Stimulated activated CD4-positive, alpha-beta T cell treated with anti-CD3 and anti-CD28 coated beads, Interleukin-2, amount 100 ng/mL, for 4 hours (primary cell): ENCODE measurements around the gene MAG.

Experiments
- DNase-seq: peaks from one replicate; pipeline ENCODE4 v3.0.0-alpha.2; 2020; ENCODE audit warnings: low read depth

MAG gene

DNA sequence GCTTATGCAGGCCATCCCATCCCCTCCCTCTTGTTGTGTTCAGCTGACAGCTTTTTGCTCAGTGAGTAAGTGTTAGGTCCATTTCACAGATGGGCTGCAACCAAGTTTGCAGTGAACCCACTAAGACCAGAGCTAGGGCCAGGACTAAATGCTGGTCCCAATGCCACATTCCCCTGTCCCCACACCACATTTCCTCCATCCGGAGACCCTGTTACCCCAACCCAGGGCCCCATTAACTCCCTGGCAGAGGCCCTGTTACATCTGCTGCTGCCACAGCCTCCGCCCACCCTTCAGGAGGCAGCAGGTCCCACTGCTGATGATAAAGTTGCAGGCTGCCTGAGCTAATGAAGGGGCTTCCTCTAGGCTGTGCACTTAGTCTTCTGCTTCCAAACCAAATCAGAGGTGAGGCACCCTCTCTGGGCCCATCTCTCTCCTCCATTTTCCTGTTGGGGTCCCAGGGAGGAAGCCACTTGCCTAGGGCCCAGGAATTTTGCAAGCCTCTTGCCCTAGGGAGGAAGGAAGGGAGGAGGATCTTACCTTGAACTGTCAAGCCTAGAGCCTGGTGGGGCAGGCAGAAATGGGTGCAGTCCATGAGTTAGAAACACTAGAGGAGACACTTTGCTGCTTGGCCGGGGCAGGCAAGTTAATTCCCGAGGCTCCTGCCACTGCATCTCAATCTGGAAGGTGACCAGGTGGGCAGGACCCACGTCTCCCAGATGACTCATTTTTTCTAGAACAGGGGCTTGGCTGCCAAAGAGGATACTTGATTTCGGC is 26.6 kb upstream of the MAG start:
- DNase-seq = no peak

DNA sequence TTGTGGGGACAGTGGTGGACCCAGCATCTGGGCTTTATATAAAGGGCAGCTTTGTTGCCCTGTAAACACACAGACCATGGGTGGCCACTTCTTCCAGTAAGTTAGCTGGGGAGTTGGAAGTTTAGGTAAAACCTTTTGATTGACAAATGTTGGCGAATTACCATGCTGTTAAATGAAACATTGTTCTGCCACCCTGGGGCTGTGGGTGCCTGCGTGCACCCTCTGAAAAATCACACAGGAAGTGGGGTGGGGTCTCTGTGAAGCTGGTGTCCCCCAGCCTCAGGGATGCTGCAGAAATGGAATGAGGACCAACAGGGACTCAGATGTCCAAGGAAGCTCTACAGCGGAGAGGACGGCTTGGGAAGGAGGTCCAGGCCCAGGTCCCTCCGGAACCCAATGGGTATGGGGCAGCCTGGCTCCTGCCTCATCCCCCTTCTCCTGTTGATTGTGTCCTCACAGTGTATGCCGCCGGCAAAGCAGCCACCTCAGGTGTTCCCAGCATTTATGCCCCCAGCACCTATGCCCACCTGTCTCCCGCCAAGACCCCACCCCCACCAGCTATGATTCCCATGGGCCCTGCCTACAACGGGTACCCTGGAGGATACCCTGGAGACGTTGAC is 26.0 kb upstream of the MAG start:
- no peak for DNase-seq

DNA sequence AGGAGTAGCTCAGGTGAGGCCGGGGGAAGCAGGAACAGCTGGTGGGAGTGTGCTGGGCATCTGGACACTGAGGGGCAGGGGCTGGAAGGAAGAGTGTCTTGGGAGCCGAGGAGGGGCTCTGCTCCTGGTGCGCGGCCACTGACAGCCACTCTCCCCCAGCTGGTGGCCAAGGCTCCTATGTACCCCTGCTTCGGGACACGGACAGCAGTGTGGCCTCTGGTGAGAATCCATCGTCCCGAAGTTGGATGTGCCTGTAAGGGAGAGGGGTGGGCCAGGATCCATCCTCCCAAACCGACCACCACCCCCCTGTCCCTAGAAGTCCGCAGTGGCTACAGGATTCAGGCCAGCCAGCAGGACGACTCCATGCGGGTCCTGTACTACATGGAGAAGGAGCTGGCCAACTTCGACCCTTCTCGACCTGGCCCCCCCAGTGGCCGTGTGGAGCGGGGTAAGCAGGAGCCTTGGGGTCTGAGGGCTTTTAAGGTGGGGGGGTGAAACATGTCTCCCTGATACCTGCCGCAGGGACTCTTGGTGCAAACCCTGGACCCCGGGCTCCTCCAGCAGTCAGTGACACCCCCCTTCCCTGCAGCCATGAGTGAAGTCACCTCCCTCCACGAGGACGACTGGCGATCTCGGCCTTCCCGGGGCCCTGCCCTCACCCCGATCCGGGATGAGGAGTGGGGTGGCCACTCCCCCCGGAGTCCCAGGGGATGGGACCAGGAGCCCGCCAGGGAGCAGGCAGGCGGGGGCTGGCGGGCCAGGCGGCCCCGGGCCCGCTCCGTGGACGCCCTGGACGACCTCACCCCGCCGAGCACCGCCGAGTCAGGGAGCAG is 25.2 kb upstream of the MAG start:
- DNase-seq = no peak

DNA sequence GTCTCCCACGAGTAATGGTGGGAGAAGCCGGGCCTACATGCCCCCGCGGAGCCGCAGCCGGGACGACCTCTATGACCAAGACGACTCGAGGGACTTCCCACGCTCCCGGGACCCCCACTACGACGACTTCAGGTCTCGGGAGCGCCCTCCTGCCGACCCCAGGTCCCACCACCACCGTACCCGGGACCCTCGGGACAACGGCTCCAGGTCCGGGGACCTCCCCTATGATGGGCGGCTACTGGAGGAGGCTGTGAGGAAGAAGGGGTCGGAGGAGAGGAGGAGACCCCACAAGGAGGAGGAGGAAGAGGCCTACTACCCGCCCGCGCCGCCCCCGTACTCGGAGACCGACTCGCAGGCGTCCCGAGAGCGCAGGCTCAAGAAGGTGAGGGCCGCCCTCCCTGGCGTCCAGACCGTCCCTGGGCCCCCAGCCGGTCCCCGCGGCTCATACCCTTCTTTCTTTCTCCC is 24.6 kb upstream of the MAG start:
- no peak for DNase-seq

DNA sequence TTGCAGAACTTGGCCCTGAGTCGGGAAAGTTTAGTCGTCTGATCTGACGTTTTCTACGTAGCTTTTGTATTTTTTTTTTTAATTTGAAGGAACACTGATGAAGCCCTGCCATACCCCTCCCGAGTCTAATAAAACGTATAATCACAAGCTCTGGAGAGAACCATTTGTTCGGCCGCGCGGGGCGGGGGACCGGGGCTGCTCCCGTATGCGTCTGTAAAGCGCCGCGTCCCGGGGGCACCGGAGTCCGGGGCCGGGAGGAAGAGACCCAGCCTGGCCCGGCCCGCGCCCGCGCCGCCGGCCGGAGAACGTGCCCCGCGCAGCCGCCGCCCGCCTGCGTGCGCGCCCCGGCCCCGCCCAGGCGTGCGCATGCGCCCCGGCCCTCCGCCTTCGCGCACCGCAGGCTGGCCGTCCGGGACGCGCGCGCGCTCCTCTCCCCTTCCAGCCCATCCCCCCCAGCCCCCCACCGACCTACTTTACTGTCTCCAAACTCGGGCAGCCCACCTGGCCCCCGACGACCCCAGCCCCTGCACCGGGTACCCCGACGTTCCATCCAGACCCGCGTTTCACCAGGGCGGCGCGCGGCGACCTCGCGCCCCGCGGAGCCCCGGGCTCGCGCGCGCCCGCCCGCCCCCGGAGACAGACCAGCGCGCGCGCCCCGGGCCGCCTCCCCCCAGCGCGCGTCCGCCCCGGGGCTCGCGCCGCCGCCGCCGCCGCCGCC is 24.0 kb upstream of the MAG start:
- DNase-seq = peak; percentile 57

DNA sequence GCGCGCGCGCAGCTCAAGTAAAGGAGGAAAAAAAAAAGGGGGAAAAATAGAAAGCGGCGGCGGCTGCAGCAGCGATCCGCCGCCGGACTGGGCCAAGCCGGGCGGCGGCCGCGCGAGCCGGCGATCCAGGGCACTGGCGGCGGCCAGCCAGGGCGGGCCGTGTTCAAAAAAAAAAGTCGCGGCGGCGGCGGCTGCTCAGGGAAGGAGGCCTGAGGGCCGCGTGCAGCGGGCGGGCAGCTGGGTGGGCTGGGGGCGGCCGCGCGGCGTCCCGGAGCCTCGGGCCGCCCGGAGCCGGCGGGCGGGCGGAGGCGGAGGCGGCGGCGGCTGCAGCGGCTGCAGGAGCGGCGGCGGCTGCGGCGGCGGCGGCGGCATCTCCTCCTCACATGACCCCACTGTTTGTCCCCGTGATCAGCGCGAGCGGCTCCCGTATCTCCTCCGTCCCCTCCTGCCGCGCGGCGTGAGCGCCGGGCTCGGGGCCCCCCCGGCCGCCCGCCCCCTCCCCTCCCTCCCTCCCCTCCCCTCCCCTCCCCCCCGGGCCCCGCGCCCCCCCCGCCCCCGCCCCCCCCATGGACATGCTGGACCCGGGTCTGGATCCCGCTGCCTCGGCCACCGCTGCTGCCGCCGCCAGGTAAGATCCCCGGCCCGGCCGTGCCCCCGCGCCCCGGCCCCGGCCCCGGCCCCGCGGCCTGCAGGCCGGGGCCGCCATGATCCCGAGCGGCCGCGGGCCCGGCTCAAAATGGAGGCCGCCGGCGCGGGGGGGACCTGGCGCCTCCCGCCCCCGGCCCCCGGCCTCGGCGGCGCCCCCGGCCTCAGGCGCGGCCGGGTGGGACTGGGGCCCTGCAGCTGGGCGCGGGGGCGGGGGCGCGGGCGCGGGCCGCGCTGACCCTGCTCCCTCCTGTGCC is 23.2 kb upstream of the MAG start, which contains the start of gene USF2:
Gene USF2 (plus strand): TSS at position 427 of the 902 bp plus-strand sequence. CDS start 140 bp downstream, at position 567.
- no peak for DNase-seq

DNA sequence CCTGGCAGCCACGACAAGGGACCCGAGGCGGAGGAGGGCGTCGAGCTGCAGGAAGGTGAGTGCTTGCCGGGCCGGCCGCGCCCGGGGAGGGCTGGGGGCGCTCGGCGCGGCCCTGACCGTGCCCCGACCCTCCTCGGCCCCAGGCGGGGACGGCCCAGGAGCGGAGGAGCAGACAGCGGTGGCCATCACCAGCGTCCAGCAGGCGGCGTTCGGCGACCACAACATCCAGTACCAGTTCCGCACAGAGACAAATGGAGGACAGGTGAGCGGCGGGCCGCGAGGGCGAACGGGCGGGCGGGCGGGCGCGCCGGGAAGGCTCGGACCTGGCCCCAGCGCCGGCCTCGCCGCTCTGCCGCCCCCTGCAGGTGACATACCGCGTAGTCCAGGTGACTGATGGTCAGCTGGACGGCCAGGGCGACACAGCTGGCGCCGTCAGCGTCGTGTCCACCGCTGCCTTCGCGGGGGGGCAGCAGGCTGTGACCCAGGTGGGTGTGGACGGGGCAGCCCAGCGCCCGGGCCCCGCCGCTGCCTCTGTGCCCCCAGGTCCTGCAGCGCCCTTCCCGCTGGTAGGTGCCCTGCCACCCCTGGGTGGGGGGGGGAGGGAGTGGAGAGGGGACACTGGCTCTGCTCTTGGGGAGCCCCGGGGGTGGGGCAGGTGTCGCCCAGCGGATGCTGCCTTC is 22.4 kb upstream of the MAG start:
- DNase-seq = peak; percentile 63

DNA sequence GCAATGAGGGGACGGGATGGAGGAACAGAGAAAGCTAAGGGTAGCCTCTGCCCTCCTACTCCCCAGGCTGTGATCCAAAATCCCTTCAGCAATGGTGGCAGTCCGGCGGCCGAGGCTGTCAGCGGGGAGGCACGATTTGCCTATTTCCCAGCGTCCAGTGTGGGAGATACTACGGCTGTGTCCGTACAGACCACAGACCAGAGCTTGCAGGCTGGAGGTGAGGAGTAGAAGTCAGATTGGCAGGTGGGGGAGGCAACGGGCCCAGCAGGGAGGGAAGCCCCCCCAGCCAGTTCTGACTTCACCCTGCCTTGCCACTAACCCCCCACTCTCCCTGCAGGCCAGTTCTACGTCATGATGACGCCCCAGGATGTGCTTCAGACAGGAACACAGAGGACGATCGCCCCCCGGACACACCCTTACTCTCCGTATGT is 21.6 kb upstream of the MAG start:
- no peak for DNase-seq

DNA sequence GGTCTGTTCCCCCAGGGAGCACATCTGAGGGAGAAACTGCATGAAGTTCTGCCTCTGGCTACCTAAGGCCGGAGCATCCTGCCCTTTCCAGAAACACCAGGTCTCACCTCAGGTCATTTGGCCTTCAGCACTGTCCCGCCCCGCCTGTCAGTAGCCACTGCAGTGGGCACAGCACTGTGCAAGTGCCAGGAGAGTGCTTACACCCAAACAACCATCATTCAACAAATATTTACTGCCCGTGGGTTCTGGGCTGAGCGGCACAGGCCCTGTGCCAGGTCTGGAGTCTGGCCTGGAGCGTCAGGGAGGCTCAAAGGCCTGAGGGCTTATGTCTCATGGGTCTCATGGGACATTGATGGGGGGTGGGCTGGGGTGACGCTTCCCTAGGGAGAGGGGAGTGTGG is 20.4 kb upstream of the MAG start:
- no peak for DNase-seq

DNA sequence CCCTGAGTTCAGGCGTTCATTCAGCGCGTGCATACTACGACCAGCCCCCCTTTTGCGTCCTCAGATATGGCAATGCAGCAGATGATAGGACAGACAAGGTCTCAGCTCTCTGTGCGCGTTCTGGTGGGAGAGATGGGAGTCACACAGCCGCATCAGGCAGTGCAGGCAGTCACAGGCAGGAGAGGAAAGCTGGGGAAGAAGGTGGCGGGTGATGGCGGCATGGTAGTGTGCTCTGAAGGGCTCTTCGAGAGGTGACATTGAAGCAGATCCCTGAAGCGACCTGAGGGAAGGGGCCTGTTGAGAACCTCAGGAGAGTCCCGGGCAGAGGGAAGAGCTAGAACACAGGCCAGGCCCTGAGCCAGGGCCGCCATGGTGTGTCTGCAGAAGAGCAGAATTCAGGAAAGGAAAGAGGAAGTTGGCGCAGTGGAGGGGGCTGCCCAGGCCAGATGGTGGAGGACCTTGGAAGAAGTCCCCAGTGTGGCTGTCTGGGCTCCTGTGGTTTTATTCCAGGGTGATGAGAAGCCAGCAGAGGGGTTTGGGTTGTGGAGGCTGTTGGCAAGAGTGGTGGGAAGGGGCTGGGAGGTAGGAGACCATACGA is 19.7 kb upstream of the MAG start:
- DNase-seq = no peak

DNA sequence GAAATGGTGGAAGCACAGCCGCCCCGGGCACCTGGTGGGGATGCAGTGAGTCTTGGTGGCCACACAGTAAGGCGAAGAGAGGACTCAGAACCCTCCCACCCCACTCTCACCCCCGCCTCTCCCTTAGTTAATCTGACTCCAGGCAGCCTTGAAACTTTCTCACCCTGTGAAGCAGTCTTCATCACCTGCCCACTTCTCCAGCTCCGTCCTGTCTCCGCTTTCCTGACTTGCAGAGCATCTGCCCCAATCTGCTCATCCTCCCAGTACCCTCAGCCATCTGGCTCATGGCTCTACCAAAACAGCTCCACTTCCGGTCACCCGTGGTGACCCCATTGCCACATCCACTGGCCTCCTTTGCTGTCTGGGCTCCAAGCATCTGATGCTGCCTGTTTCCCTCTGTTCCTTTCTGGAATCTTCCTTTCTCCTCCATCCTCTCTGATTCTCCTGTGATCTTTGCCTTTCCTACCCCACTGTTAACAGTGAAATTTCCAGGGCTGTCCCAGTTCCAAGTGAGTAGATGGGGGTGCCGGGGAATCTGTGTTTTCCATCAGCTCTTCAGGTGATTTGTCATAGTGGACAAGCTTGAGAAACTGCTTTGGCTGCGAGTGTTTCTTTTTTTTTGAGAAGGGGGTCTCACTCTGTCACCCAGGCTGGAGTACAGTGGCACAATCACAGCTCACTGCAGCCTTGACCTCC is 18.9 kb upstream of the MAG start:
- no peak for DNase-seq

DNA sequence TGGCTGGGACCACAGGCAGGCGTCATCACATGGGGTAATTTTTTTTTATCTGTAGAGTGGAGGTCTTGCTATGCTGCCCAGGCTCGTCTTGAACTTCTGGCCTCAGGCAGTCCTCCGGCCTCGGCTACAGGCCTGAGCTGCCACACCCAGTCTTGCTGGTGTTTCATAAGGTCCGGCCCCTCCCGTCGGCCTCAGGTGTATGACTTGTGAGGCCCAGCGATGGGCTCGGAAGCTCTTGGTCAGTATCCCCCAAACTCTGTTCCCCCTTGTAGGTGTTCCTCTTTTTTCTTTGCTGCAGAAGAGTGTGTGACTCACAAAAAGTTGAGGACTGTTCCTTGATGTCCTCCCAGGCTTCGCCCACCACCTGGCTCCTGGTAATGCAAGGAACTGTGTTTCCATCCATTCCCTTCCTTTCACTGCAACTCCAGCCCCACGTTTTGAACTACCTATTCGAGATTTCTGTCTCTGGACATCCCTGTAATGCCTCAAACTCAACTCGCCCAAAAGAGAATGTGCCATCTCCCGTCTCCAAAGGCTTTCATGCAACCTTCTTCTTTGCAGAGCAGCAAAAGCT is 18.2 kb upstream of the MAG start:
- no peak for DNase-seq

DNA sequence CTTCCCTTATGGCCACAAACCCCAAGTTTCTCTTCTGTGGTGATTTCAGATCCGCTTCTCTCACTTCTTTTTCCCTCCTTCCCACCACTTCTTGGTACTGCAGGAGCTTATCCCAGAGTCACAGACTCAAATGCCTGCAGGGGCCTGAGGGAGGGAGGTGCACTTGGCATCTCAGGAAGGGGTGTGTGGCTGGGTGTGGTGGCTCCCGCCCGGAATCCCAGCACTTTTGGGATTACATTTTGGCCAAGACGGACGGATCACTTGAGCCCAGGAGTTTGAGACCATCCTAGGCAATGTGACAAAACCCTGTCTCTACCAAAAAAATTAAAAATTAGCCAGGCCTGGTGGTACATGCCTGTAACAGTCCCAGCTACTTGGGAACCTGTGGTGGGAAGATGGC is 17.6 kb upstream of the MAG start:
- DNase-seq = no peak

DNA sequence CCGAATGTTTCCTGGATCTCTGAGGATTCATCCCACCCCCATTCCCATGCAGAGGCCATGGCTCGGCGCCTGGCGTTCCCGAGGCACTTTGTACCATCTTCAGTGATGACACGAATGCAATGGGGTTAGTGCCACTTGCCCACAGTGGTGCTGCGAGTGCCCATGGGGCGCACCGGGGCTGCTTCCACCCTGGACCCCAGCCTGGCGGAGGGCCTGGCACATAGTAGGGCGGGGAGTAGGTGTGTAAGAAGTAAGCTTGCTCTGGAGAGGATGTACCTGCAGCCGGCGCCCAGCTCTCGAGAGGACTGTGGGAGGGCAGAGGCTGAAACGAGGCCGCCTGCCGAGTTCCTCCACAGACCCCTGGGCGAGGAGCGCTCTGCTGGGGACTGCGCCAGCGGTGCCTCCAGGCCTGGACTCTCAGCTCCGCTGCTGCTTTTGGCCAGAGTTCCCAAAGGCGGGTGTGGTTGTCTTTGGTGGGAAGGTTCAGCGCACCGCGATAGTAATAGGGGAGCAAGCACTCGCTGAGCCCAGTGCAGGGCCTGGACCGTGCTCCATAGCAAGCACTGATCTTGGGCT is 15.2 kb upstream of the MAG start:
- DNase-seq = no peak

DNA sequence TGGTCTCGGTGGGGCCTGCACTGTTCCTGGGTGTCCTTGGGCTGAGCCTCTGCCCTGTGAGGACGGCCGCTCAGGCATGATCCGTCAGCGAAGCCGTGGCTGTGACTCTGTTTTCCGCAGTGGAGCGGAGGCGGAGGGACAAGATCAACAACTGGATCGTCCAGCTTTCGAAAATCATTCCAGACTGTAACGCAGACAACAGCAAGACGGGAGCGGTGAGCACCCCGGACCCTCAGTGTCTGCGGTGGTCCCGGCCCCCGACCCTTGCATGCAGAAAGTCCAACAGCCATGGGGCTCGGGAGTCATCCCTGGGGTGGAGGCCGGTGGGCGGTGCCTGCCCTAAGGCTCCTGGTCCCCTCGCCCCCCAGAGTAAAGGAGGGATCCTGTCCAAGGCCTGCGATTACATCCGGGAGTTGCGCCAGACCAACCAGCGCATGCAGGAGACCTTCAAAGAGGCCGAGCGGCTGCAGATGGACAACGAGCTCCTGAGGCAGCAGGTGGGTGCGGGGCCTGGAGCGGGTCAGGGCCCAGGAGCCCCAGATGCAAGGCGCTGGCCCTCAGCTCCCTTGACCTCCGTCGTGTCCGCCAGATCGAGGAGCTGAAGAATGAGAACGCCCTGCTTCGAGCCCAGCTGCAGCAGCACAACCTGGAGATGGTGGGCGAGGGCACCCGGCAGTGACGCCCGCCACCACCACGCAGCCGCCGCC is 13.2 kb upstream of the MAG start:
- no peak for DNase-seq

DNA sequence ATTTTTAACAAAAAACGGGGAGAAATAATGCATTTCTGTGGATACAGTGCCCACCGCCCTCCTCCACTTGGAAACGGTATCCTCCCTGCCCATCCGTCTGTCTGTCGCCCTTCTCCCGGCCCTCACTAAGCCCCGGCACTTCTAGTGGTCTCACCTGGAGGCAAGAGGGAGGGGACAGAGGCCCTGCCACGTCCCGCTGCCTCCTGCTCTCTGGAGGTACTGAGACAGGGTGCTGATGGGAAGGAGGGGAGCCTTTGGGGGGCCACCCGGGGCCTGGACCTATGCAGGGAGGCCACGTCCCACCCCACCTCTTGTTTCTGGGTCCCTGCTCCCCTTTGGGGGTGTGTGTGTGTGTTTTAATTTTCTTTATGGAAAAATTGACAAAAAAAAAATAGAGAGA is 12.6 kb upstream of the MAG start:
- DNase-seq = no peak

DNA sequence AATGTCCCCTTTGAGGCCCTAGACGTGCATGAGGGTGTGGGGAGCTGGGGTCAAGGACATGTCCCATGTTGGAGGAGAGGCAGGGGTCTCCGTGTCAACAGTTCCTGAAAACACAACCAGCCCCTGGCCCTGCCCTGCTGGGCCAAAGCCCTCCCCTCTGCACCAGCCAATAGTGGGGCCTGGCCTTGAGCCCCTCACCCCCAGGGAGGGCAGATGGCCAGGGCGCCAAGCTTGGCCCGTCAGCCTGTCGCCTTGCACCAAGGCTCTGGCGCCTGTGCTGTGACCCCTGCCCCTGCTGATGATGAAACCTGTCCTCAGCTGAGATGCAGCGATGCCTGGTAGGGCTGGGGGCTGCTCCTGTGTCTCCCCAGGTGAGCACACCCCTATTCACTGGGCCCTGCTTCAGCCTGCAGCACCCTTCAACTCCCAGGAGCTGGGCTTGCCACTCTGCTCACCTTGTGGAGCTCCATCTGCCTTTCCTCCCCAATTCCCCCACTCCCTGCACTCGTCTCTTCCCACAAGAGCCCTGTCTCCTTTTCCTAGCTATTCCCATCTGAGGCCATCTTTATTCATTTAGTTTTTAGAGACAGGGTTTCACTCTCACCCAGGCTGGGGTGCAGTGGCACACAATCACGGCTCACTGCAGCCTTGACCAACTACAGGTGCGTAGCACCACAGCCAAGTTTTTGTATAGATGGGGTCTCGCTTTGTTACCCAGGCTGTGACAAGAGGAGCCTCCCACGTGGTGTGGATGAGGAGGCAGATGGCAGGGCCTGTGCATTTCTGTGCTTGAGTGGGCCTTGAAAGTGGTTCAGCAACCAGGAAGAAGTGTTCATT is 11.8 kb upstream of the MAG start:
- no peak for DNase-seq
